DOHH2 (cell line): Measurements from ENCODE around the gene OLFM1.

Experiments used
- H3F3A ChIP-seq: fragments of 200-600 bp; sonication (generic), shearing (Covaris generic); 2 replicates; pipeline ENCODE4 v1.6.0; 2016; ENCODE audit warnings: antibody characterized with exemption, mild to moderate bottlenecking; ENCODE audit not compliant: control insufficient read depth, insufficient read depth
- H3K27ac ChIP-seq: fragments of 200-600 bp; sonication (generic); 2 replicates; pipeline ENCODE4 v1.5.1; 2014; ENCODE audit warnings: low read depth, mild to moderate bottlenecking, low read length, moderate library complexity
- H3K27me3 ChIP-seq: fragments of 200-600 bp; sonication (generic); 2 replicates; pipeline ENCODE4 v1.6.1; 2014; ENCODE audit warnings: mild to moderate bottlenecking, low read length, mixed read lengths; ENCODE audit not compliant: control insufficient read depth
- H3K36me3 ChIP-seq: fragments of 200-600 bp; sonication (generic); 2 replicates; pipeline ENCODE4 v1.6.1; 2014; ENCODE audit warnings: mild to moderate bottlenecking, low read length, moderate library complexity, mixed read lengths; ENCODE audit not compliant: control insufficient read depth
- H3K4me1 ChIP-seq: fragments of 200-600 bp; sonication (generic); 2 replicates; pipeline ENCODE4 v1.6.1; 2014; ENCODE audit warnings: mild to moderate bottlenecking, low read length, mixed read lengths; ENCODE audit not compliant: control insufficient read depth
- H3K4me2 ChIP-seq: fragments of 200-600 bp; sonication (generic); 2 replicates; pipeline ENCODE4 v1.6.0; 2014; ENCODE audit warnings: mild to moderate bottlenecking, low read length, moderate library complexity
- H3K4me3 ChIP-seq: fragments of 200-600 bp; sonication (generic); 2 replicates; pipeline ENCODE4 v1.5.1; 2014; ENCODE audit warnings: mild to moderate bottlenecking, low read length, mixed read lengths
- H3K79me2 ChIP-seq: fragments of 200-600 bp; sonication (generic); 2 replicates; pipeline ENCODE4 v1.6.1; 2014; ENCODE audit warnings: mild to moderate bottlenecking, low read length, mixed read lengths; ENCODE audit not compliant: control insufficient read depth
- H3K9me2 ChIP-seq: fragments of 200-600 bp; sonication (generic); replicated peaks from 2 replicates; pipeline ENCODE4 v1.6.1; 2014; ENCODE audit warnings: mild to moderate bottlenecking, low read length, mixed read lengths; ENCODE audit not compliant: control insufficient read depth
- H3K9me3 ChIP-seq: fragments of 200-600 bp; sonication (generic); 2 replicates; pipeline ENCODE4 v1.6.1; 2014; ENCODE audit warnings: antibody characterized with exemption, low read length, mixed read lengths; ENCODE audit not compliant: control insufficient read depth, insufficient read depth
- H4K20me1 ChIP-seq: fragments of 200-600 bp; sonication (generic); 2 replicates; pipeline ENCODE4 v1.6.0; 2014; ENCODE audit warnings: low read depth, mild to moderate bottlenecking, antibody characterized with exemption, low read length, moderate library complexity; ENCODE audit not compliant: control insufficient read depth, insufficient read depth
- EZH2phosphoT487 ChIP-seq: fragments of 200-600 bp; sonication (generic); IDR thresholded peaks from 2 replicates; pipeline ENCODE4 v1.6.1; 2017; ENCODE audit warnings: borderline replicate concordance, mild to moderate bottlenecking, antibody characterized with exemption, low read length, moderate library complexity, mixed read lengths
- TF ChIP-seq, protein P1 (sequence below): fragments of 200-600 bp; sonication (generic); IDR thresholded peaks from one replicate; pipeline ENCODE4 v1.5.1; 2014; ENCODE audit warnings: antibody characterized with exemption, mild to moderate bottlenecking, low read depth, low read length; ENCODE audit not compliant: poor library complexity, severe bottlenecking

The OLFM1 gene

DNA sequence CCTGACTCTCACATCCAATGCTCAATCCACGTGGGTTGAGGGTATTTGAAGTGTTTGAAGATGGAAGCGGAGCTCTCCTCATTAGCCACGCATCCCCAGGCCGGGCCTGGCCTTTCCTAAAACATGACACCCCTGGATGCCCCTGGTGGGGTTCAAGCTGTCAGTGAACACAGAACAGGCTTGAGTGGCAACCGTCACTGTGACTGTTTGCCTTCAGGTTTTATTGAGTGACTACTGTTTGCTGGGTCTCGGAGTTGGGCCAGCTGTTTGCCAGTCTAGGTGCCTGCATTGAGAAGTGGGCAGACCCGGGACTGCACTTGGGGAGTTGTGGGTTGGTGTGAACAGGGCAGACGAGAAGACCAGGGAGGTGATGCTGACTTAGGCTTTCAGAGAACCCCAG, 7.8 kb upstream of the OLFM1 start:
- no peak overlapping the region for H3K4me2 ChIP-seq
- no peaks in the 10 kb centered on the region for H3K27me3 ChIP-seq
- H3F3A ChIP-seq = no peaks in the 10 kb centered on the region
- no peaks in the 10 kb centered on the region for H3K36me3 ChIP-seq
- TF ChIP-seq, protein P1, sequence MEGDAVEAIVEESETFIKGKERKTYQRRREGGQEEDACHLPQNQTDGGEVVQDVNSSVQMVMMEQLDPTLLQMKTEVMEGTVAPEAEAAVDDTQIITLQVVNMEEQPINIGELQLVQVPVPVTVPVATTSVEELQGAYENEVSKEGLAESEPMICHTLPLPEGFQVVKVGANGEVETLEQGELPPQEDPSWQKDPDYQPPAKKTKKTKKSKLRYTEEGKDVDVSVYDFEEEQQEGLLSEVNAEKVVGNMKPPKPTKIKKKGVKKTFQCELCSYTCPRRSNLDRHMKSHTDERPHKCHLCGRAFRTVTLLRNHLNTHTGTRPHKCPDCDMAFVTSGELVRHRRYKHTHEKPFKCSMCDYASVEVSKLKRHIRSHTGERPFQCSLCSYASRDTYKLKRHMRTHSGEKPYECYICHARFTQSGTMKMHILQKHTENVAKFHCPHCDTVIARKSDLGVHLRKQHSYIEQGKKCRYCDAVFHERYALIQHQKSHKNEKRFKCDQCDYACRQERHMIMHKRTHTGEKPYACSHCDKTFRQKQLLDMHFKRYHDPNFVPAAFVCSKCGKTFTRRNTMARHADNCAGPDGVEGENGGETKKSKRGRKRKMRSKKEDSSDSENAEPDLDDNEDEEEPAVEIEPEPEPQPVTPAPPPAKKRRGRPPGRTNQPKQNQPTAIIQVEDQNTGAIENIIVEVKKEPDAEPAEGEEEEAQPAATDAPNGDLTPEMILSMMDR = no peak
- H3K9me2 ChIP-seq = no peaks in the 10 kb centered on the region
- H3K27ac ChIP-seq = no peak overlapping the region
- H4K20me1 ChIP-seq = no peaks in the 10 kb centered on the region
- no peaks in the 10 kb centered on the region for H3K4me1 ChIP-seq
- H3K4me3 ChIP-seq = no peak overlapping the region
- no peaks in the 10 kb centered on the region for H3K79me2 ChIP-seq
- H3K9me3 ChIP-seq = no peaks in the 10 kb centered on the region

DNA sequence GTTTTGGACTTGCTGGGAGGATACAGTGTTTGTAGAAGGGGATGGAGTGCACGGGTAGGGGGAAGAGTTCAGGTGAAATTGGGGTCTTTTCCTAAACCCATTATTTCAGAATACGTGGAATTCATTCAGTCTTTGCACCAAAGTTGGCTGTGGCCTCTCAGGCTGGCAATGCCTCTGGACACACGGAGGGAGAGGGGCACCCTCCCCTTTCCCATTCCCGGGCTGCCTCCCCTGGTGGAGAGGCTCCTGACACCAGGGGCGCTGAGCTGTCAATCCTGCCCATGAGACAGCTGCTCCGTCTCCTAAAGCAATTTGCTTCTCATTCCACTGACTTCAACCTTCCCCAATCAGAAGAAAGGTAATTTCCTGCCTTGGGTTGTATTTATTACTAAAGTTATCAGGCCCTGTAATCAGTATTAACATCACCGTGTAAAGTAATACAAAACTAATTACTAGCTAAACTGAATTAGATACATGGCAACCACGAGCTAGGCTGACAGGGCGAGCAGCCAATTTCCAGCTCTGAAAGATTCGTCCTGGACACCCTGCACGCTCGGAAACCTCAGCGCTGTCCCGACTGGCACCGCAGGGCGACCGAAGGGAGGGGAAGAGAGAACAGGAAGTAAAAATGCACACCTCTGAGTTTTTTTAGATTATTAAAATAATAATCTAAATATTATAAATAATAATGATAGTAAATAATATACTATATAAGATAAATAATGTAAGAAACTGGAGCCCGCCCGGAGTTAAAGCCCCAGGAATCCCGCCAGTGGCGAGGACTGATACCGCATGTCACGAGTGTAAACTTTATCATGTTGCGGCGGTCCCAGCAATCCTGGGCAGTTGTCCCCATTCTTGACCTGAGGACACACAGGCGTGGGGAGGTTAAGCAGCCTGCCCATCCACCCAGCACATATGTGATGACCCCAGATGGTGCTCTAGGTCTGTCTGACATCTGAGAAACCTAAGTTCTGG, 6.9 kb upstream of the OLFM1 start:
- Histone ChIP-seq H3K36me3 (no peaks in the 10 kb centered on the region), H3K4me1 (no peaks in the 10 kb centered on the region), H3K27ac (no peak overlapping the region), H3F3A (no peaks in the 10 kb centered on the region), H4K20me1 (no peaks in the 10 kb centered on the region), H3K27me3 (no peaks in the 10 kb centered on the region), H3K9me2 (no peaks in the 10 kb centered on the region), H3K4me3 (no peak overlapping the region), H3K4me2 (no peak overlapping the region), H3K9me3 (no peaks in the 10 kb centered on the region), H3K79me2 (no peaks in the 10 kb centered on the region)
- TF ChIP-seq, protein P1 = no peak
- TF ChIP-seq EZH2phosphoT487 = no peak

DNA sequence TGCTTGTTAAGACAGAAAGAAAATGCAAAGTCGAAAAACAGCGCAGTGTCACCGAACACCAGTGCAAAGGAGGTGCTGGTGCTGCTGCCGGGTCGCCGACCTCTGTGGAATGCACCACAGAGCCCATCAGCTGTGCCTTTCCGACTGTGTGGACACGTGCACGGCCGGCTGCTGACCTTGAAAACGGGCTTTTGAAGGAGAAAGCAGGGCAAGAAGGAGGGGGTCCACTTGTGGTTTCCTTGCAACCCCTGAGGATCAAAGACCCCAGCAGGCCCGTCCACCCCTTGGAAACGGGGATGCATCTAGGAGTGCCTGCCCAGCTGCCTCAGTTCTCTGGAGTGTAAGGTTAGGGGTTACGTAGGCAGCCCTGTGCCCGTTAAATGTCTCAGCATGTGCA, 6.2 kb upstream of the OLFM1 start:
- H3K9me2 ChIP-seq = no peaks in the 10 kb centered on the region
- TF ChIP-seq, protein P1 = no peak
- no peak for TF ChIP-seq EZH2phosphoT487

More for the DNA sequence above, 6.2 kb upstream of the OLFM1 start:
- Histone ChIP-seq H3K4me3 (no peak overlapping the region), H3K36me3 (no peaks in the 10 kb centered on the region), H3K79me2 (no peaks in the 10 kb centered on the region), H3K27ac (no peak overlapping the region), H3K4me1 (no peaks in the 10 kb centered on the region), H3K4me2 (no peak overlapping the region), H4K20me1 (no peaks in the 10 kb centered on the region), H3K9me3 (no peaks in the 10 kb centered on the region), H3F3A (no peaks in the 10 kb centered on the region), H3K27me3 (no peaks in the 10 kb centered on the region)
